Fibroblast of lung (primary cell): ENCODE data around the gene BMPR1B. TPM values are rescaled to one million over a fixed set of nuclear protein-coding genes. Genes with fewer than 3 reads are reported as not detected.

Source experiments
- DNase-seq, 2 donors: peaks; one replicate each; pipeline versions ENCODE4 v3.0.0 to v3.0.0-alpha.2; 2010; ENCODE audit warnings: low read depth in 2 of 2
- H2AFZ ChIP-seq: 2 replicates; pipeline ENCODE4 v1.5.1; 2012; ENCODE audit warnings: low read length, control low read depth, inconsistent platforms
- H3K27ac ChIP-seq: 2 replicates; pipeline ENCODE4 v1.5.1; 2011; ENCODE audit warnings: low read length, control low read depth; ENCODE audit not compliant: insufficient read depth
- H3K27me3 ChIP-seq: 2 replicates; pipeline ENCODE4 v1.5.1; 2011; ENCODE audit warnings: mild to moderate bottlenecking, low read length; ENCODE audit not compliant: control insufficient read depth, insufficient read depth
- H3K36me3 ChIP-seq: 2 replicates; pipeline ENCODE4 v1.5.1; 2011; ENCODE audit warnings: low read length; ENCODE audit not compliant: control insufficient read depth, insufficient read depth
- H3K4me1 ChIP-seq: 2 replicates; pipeline ENCODE4 v1.5.1; 2011; ENCODE audit warnings: low read length; ENCODE audit not compliant: control insufficient read depth, insufficient read depth; ENCODE audit errors: extremely low read depth
- H3K4me2 ChIP-seq: 2 replicates; pipeline ENCODE4 v1.5.1; 2011; ENCODE audit warnings: low read length, control low read depth; ENCODE audit not compliant: insufficient read depth; ENCODE audit errors: extremely low read depth
- H3K4me3 ChIP-seq, 4 experiments: fragments of 200-600 bp in 1 of 4; sonication (generic) in 1 of 4; replicated peaks in 1 of 4; 2 replicates each; pipeline ENCODE4 v1.5.1; 2011 to 2016; ENCODE audit warnings: low read length in 4 of 4, low read depth in 3 of 4, mild to moderate bottlenecking in 3 of 4, control low read depth in 2 of 4, inconsistent platforms in 1 of 4, mixed read lengths in 1 of 4; ENCODE audit not compliant: insufficient read depth in 1 of 4; ENCODE audit errors: control extremely low read depth in 1 of 4
- H3K79me2 ChIP-seq: 2 replicates; pipeline ENCODE4 v1.5.1; 2012; ENCODE audit warnings: mild to moderate bottlenecking, low read length, inconsistent platforms; ENCODE audit not compliant: control insufficient read depth, insufficient read depth
- H3K9ac ChIP-seq: 2 replicates; pipeline ENCODE4 v1.5.1; 2011; ENCODE audit warnings: mild to moderate bottlenecking, low read length, control low read depth; ENCODE audit not compliant: insufficient read depth
- H3K9me3 ChIP-seq: 2 replicates; pipeline ENCODE4 v1.5.1; 2012; ENCODE audit warnings: low read depth, low read length; ENCODE audit not compliant: control insufficient read depth, insufficient read depth
- H4K20me1 ChIP-seq: 2 replicates; pipeline ENCODE4 v1.5.1; 2011; ENCODE audit warnings: low read length; ENCODE audit not compliant: control insufficient read depth, insufficient read depth; ENCODE audit errors: extremely low read depth
- EZH2 ChIP-seq: IDR thresholded peaks from 2 replicates; pipeline ENCODE4 v1.5.1; 2012; ENCODE audit warnings: low read length, control low read depth, mild to moderate bottlenecking; ENCODE audit errors: missing control alignments
- polyA plus RNA-seq, 2 donors: library from polyadenylated mRNA; depleted of rRNA in 1 of 2; stranded (reverse) in 1 of 2; unstranded in 1 of 2; fragments of >200 nt; gene quantifications; 2 replicates each; pipeline ENCODE4 v1.2.1, GENCODE V29; 2011 to 2012; ENCODE audit warnings: missing spikeins in 1 of 2
- total RNA-seq: library from RNA; depleted of rRNA; stranded (reverse); fragments of >200 nt; gene quantifications from 2 replicates; pipeline ENCODE4 v1.2.1, GENCODE V29; 2014
- TF ChIP-seq, protein P1 (sequence below), 2 donors: IDR thresholded peaks in 1 of 2; conservative IDR thresholded peaks in 1 of 2; 1 replicate in 1 of 2; 2 replicates in 1 of 2; pipeline ENCODE4 v1.5.1; 2011 to 2012; ENCODE audit warnings: low read length in 2 of 2, control low read depth in 1 of 2, inconsistent platforms in 1 of 2, low read depth in 1 of 2, mild to moderate bottlenecking in 1 of 2

Gene BMPR1B
- total and polyA plus RNA-seq, 2 donors (not counting 1 experiment from before 2014, with no cell fraction given), result 0.17 to 0.45 TPM

DNA sequence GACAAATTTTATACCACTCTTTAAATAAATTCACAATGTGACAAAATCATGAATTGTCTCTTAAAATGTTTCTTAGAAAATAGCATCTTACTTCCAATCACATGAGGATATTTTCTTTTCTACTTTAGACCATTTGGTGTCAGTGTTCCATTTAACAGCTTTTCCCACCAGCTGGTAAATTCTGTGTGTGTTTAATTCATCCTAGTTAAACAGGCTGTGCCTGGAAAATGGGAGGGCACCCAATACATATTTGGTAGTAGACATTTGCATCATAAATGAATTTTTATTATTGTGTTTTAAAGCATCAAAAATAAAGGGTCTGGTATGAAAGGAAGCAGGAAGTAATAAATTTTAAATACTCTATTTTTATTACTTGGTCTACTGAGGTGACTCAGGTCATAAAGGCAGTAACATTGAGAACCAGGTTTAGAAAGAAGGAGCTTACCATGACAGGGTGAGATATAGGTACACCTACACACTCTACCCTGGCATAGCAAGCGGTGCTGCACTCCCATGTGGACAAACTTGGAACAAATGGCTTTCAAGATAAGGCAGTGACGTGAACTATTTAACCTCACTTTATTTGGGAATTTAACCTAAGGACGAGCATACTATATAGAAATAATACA lies 344.5 kb downstream of the BMPR1B start:
- TF ChIP-seq, protein P1, sequence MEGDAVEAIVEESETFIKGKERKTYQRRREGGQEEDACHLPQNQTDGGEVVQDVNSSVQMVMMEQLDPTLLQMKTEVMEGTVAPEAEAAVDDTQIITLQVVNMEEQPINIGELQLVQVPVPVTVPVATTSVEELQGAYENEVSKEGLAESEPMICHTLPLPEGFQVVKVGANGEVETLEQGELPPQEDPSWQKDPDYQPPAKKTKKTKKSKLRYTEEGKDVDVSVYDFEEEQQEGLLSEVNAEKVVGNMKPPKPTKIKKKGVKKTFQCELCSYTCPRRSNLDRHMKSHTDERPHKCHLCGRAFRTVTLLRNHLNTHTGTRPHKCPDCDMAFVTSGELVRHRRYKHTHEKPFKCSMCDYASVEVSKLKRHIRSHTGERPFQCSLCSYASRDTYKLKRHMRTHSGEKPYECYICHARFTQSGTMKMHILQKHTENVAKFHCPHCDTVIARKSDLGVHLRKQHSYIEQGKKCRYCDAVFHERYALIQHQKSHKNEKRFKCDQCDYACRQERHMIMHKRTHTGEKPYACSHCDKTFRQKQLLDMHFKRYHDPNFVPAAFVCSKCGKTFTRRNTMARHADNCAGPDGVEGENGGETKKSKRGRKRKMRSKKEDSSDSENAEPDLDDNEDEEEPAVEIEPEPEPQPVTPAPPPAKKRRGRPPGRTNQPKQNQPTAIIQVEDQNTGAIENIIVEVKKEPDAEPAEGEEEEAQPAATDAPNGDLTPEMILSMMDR (conservative IDR thresholded peaks at IDR 0.05 in 1 of 2, IDR thresholded peaks at IDR 0.05 in 1 of 2; ENCODE audit: low read depth in 1 of 2, low read length in 2 of 2), result no peak
- no peak for TF ChIP-seq EZH2
- no peak overlapping the region for H3K4me3 ChIP-seq
- no peaks in the 10 kb centered on the region for H4K20me1 ChIP-seq
- H3K4me2 ChIP-seq, result no peak overlapping the region
- H3K9me3 ChIP-seq, result no peaks in the 10 kb centered on the region
- H3K79me2 ChIP-seq, result no peaks in the 10 kb centered on the region
- H2AFZ ChIP-seq, result no peak overlapping the region
- H3K27ac ChIP-seq, result no peak overlapping the region
- no peaks in the 10 kb centered on the region for H3K4me1 ChIP-seq
- H3K36me3 ChIP-seq, result no peaks in the 10 kb centered on the region
- DNase-seq, result no peak
- no peak overlapping the region for H3K9ac ChIP-seq
- H3K27me3 ChIP-seq, result no peaks in the 10 kb centered on the region

DNA sequence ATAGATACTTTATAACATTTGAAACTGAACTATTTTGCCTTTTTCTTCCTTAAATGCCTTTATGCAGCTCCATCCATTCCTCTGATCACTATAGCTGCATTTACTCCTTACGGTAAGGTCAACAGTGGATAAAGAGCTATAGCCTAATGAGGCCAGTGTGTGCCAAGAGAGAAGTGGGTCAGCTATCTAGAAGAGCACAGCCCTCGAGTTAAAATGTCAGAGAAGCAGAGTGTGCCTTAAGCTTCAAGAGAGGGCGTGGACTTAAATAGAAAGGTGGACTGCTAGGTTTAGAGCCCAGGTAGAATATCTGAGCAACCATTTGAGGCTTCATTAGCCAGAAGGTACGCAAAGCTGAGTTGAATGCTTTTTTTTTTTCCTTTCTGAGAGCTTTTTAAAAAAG lies 347.4 kb downstream of the BMPR1B start:
- no peak overlapping the region for H3K9ac ChIP-seq
- H3K4me1 ChIP-seq, result no peaks in the 10 kb centered on the region
- H4K20me1 ChIP-seq, result no peaks in the 10 kb centered on the region
- no peaks in the 10 kb centered on the region for H3K9me3 ChIP-seq
- H3K27me3 ChIP-seq, result no peaks in the 10 kb centered on the region
- TF ChIP-seq, protein P1 (conservative IDR thresholded peaks at IDR 0.05 in 1 of 2, IDR thresholded peaks at IDR 0.05 in 1 of 2; ENCODE audit: low read depth in 1 of 2, low read length in 2 of 2), result no peak
- TF ChIP-seq EZH2, result no peak
- no peaks in the 10 kb centered on the region for H3K36me3 ChIP-seq
- DNase-seq, result no peak
- no peak overlapping the region for H3K27ac ChIP-seq
- H3K79me2 ChIP-seq, result no peaks in the 10 kb centered on the region
- no peak overlapping the region for H3K4me3 ChIP-seq
- H2AFZ ChIP-seq, result no peak overlapping the region
- H3K4me2 ChIP-seq, result no peak overlapping the region

DNA sequence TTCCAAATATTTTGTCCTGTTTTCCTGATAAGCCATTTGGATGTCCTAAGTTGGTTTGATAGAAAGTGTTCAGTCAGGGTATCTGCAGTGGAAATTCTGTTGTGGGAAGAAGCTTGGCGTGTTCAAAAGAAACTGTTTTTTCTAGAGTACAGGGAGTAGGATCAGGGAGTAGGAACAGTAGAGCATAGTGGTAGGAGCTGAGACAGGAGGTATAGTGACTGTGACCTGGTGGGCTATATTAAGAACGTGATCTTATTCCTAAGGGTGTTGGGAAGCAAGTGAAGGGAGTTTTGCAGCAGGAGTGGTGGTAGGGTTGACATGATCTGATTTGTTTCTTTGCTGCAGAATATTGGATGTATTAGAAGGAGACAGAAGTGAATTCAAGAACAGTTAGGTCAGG lies 348.2 kb downstream of the BMPR1B start:
- Histone ChIP-seq H3K27ac (no peak overlapping the region), H3K27me3 (no peaks in the 10 kb centered on the region), H4K20me1 (no peaks in the 10 kb centered on the region), H3K36me3 (no peaks in the 10 kb centered on the region), H3K4me1 (no peaks in the 10 kb centered on the region), H3K9me3 (no peaks in the 10 kb centered on the region), H3K4me3 (no peak overlapping the region), H3K9ac (no peak overlapping the region), H3K4me2 (no peak overlapping the region), H2AFZ (no peak overlapping the region), H3K79me2 (no peaks in the 10 kb centered on the region)
- DNase-seq, result no peak
- TF ChIP-seq EZH2, result no peak
- TF ChIP-seq, protein P1 (conservative IDR thresholded peaks at IDR 0.05 in 1 of 2, IDR thresholded peaks at IDR 0.05 in 1 of 2; ENCODE audit: low read depth in 1 of 2, low read length in 2 of 2), result no peak
